ENCODE results near the gene ATG10.

- TF ChIP-seq, protein P1, sequence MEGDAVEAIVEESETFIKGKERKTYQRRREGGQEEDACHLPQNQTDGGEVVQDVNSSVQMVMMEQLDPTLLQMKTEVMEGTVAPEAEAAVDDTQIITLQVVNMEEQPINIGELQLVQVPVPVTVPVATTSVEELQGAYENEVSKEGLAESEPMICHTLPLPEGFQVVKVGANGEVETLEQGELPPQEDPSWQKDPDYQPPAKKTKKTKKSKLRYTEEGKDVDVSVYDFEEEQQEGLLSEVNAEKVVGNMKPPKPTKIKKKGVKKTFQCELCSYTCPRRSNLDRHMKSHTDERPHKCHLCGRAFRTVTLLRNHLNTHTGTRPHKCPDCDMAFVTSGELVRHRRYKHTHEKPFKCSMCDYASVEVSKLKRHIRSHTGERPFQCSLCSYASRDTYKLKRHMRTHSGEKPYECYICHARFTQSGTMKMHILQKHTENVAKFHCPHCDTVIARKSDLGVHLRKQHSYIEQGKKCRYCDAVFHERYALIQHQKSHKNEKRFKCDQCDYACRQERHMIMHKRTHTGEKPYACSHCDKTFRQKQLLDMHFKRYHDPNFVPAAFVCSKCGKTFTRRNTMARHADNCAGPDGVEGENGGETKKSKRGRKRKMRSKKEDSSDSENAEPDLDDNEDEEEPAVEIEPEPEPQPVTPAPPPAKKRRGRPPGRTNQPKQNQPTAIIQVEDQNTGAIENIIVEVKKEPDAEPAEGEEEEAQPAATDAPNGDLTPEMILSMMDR (IDR thresholded peaks at IDR 0.05; ENCODE audit: insufficient read depth, low read depth, low read length) = no peak
- TF ChIP-seq EZH2 (IDR thresholded peaks at IDR 0.05; ENCODE audit: insufficient read depth, low read length) = no peak
These were observed 225.7 kb downstream of the ATG10 start for GRCh38 chr5:82197550-82197949.

Measured in astrocyte (in vitro differentiated cells and primary cell).